Ascending aorta (tissue), 2 donors: Measurements from ENCODE around the gene COX7A2L. TPM values are rescaled to one million over a fixed set of nuclear protein-coding genes. Genes with fewer than 3 reads are reported as not detected.

ENCODE experiments used
- DNase-seq, 2 donors: peaks; one replicate each; pipeline ENCODE4 v3.0.0-alpha.2; 2019; ENCODE audit warnings: low spot score in 2 of 2
- H3K27ac ChIP-seq, 2 donors: fragments of 200-600 bp; sonication (generic); one replicate each; pipeline ENCODE4 v1.5.1; 2016 to 2017; ENCODE audit warnings: mild to moderate bottlenecking in 1 of 2
- H3K27me3 ChIP-seq: fragments of 200-600 bp; sonication (generic); one replicate; pipeline ENCODE4 v1.5.1; 2017
- H3K36me3 ChIP-seq, 2 donors: fragments of 200-600 bp; sonication (generic); one replicate each; pipeline ENCODE4 v1.5.1; 2016
- H3K4me1 ChIP-seq, 2 donors: fragments of 200-600 bp; sonication (generic); one replicate each; pipeline ENCODE4 v1.5.1; 2016 to 2017; ENCODE audit warnings: mild to moderate bottlenecking in 1 of 2
- H3K4me3 ChIP-seq, 2 donors: fragments of 200-600 bp; sonication (generic); one replicate each; pipeline ENCODE4 v1.5.1; 2016 to 2017; ENCODE audit warnings: mild to moderate bottlenecking in 1 of 2
- H3K9me3 ChIP-seq, 2 donors: fragments of 200-600 bp; sonication (generic); one replicate each; pipeline ENCODE4 v1.5.1; 2016
- CTCF ChIP-seq, 3 experiments: fragments of 200-600 bp in 2 of 3; fragments of 450-650 bp in 1 of 3; sonication (generic) in 2 of 3; IDR thresholded peaks; one replicate each; pipeline ENCODE4 v1.5.1; 2016 to 2019; ENCODE audit warnings: antibody characterized with exemption in 3 of 3, mild to moderate bottlenecking in 1 of 3, moderate library complexity in 1 of 3
- intact Hi-C: fragments of 100-400 bp; cut with DNase I; formaldehyde crosslinking; loops from one replicate; pipeline ENCODE4 v1.15.1; 2023
- total RNA-seq: library from RNA; depleted of rRNA; stranded (reverse); fragments of >200 nt; gene quantifications from one replicate; pipeline ENCODE4 v1.1.0, GENCODE V29; 2016

The COX7A2L gene
- total RNA-seq, 1 donor from 2014 or later: 35.2 TPM

GRCh38 chr2:42324949-42325348 lies 36.1 kb downstream of the COX7A2L start:
- H3K27me3 ChIP-seq: no peaks in the 10 kb centered on the region
- H3K4me3 ChIP-seq: no peak overlapping the region
- no peak overlapping the region for H3K27ac ChIP-seq
- no peaks in the 10 kb centered on the region for H3K4me1 ChIP-seq
- no peaks in the 10 kb centered on the region for H3K9me3 ChIP-seq
- intact Hi-C loops: loop anchor here (10.0 kb wide), 1 partner anchor 470 kb away; no protein-coding TSS in a partner anchor
- TF ChIP-seq CTCF (IDR thresholded peaks at IDR 0.05): no peak
- DNase-seq: no peak
- peaks cover 0 to 7% of the 10 kb centered on the region in 2 donors for H3K36me3 ChIP-seq

GRCh38 chr2:42324244-42324643 lies 36.8 kb downstream of the COX7A2L start:
- H3K4me3 ChIP-seq: no peak overlapping the region
- intact Hi-C loops: loop anchor here (10.0 kb wide), 1 partner anchor 469 kb away; no protein-coding TSS in a partner anchor
- H3K27me3 ChIP-seq: no peaks in the 10 kb centered on the region
- no peaks in the 10 kb centered on the region for H3K9me3 ChIP-seq
- H3K4me1 ChIP-seq: no peaks in the 10 kb centered on the region
- no peak for TF ChIP-seq CTCF (IDR thresholded peaks at IDR 0.05)
- no peak overlapping the region for H3K27ac ChIP-seq
- H3K36me3 ChIP-seq: peaks cover 0 to 14% of the 10 kb centered on the region in 2 donors
- DNase-seq: no peak

GRCh38 chr2:42321452-42322064 lies 39.5 kb downstream of the COX7A2L start:
- intact Hi-C loops: loop anchor here (10.0 kb wide), 1 partner anchor 467 kb away; no protein-coding TSS in a partner anchor
- Histone ChIP-seq H3K9me3 (no peaks in the 10 kb centered on the region), H3K27ac (no peak overlapping the region), H3K4me1 (no peaks in the 10 kb centered on the region), H3K4me3 (no peak overlapping the region), H3K27me3 (no peaks in the 10 kb centered on the region), H3K36me3 (peaks cover 6 to 18% of the 10 kb centered on the region in 2 donors)
- DNase-seq: no peak
- no peak for TF ChIP-seq CTCF (IDR thresholded peaks at IDR 0.05)

GRCh38 chr2:42319265-42319664 lies 41.8 kb downstream of the COX7A2L start:
- Histone ChIP-seq H3K4me1 (no peaks in the 10 kb centered on the region), H3K27ac (no peak overlapping the region), H3K27me3 (no peaks in the 10 kb centered on the region), H3K9me3 (no peaks in the 10 kb centered on the region), H3K36me3 (peaks cover 6 to 32% of the 10 kb centered on the region in 2 donors), H3K4me3 (no peak overlapping the region)
- no peak for TF ChIP-seq CTCF (IDR thresholded peaks at IDR 0.05)
- intact Hi-C loops: no loop called here
- no peak for DNase-seq

- intact Hi-C loops: no loop called here
Observed at GRCh38 chr2:42317945-42318344, 43.1 kb downstream of the COX7A2L start.

More at GRCh38 chr2:42317945-42318344, 43.1 kb downstream of the COX7A2L start:
- no peak overlapping the region for H3K4me3 ChIP-seq
- H3K4me1 ChIP-seq: no peaks in the 10 kb centered on the region
- no peaks in the 10 kb centered on the region for H3K9me3 ChIP-seq
- H3K27me3 ChIP-seq: no peaks in the 10 kb centered on the region
- DNase-seq: no peak
- H3K27ac ChIP-seq: no peak overlapping the region
- no peak for TF ChIP-seq CTCF (IDR thresholded peaks at IDR 0.05)
- peaks cover 6 to 32% of the 10 kb centered on the region in 2 donors for H3K36me3 ChIP-seq
